Activated CD4-positive, alpha-beta T cell treated with anti-CD3 and anti-CD28 coated beads, Interleukin-2, Interleukin-6, amounts not matched to agents 100 ng/mL and 50 ng/mL, durations not matched to agents 16 hours and 8 hours (primary cell): Measurements from ENCODE around the gene ZNF775.
"Not testable (repeated sequence)": the region's sequence is repeated elsewhere in the genome, so short reads cannot be mapped to it uniquely, and the experiment has no call there.

Experiments used
- DNase-seq: peaks from one replicate; pipeline ENCODE4 v3.0.0-alpha.2; 2020

ZNF775 gene

GRCh38 chr7:150383710-150384397 lies 4.7 kb downstream of the ZNF775 start:
- no peak for DNase-seq

DNA sequence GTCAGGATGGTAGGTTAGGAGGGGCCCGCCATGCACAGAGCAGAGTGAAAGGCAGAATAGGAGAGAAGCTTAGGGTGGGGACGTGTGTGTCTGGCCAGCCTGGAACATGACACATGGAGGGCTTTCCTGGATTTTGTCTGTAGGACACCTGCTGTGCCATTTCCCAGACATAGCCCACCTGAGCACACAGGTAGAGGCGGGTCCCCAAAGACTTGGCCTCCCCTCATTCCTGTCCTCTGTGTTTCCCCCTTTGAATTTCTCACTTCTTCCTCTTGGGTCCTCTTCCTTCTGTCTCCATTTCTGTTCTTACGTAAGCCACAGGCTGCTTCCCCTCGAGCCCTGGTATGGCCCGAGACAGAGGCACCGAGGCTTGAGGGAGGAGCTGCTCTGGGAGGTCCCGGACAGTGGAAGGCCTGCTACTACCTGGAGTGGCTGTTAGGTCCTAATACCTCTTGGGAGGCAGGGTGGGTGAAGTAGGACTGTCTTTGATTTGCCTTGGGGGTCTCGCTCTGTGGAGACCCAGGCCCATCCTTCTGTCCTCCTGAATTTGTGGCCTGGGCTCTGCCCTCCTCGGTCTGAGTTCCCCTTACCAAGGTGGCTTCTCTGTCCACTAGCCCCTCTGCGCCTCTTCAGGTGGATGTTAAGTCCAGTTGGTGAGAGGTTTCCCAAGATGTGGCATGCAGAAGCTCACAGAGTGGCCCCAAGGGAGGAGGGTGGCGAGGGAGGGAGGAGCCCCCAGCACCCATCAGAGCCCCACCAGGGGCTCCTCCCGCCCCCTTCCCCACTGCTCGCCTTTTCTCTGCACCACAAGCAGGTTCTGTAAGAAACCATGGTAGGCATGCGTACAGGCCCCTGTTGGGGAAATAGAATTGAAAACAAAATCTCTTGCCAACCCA lies 5.5 kb downstream of the ZNF775 start:
- DNase-seq = no peak

GRCh38 chr7:150385302-150385723 lies 6.2 kb downstream of the ZNF775 start:
- DNase-seq = no peak

DNA sequence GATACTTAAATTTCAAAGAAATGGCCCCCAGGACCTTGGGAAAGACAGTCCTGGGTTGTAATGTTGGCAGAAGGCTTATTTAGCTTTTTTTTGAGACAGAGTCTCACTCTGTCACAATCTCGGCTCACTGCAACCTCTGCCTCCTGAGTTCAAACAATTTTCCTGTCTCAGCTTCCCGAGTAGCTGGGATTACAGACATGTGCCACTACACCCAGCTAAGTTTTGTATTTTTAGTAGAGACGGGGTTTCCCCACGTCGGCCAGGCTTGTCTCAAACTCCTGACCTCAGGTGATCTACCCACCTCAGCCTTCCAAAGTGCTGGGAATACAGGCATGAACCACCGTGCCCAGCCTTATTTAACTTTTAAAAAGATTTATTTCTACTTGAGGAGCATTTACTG lies 6.8 kb downstream of the ZNF775 start:
- DNase-seq = not testable (repeated sequence)

GRCh38 chr7:150388306-150388705 lies 9.2 kb downstream of the ZNF775 start:
- DNase-seq = no peak

DNA sequence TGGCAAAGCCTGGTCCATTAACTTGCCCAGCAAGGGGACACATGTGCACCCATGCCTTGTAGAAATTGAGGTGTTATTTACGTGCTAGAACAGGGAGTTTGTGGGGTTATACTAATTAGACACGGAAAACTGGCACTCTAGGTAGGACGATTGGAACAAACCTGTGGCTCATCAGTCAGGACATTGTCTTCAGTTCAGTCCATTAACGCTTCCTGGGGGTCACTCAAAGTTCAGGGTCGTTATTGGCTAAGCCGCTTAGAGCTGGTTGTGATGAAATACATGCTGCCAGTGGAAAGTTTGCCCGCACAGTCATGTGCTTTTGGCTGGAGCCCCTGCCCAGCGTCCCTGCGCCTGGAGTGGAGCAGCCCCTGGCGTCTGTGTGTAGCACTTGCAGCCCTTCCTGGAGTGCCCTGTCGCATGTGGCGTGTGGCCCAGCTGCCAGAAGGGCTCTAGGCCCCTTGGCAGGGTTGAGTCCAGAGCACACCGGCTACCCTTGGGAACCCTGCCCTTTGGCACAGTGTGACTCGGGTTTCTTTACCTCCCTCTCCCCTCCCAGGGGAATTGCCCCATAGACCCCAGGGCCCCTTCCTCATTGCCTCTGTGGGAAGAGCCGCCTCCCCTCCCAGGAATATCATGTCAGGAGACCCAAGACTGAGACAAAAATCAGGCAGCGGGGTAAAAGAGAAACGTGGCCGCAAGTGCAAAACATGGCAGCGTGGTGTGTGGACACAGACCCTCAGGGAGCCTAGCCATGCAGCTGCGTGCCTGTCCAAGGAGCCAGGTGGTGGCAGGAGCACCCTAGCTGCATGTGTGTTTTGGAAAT lies 9.8 kb downstream of the ZNF775 start:
- no peak for DNase-seq

DNA sequence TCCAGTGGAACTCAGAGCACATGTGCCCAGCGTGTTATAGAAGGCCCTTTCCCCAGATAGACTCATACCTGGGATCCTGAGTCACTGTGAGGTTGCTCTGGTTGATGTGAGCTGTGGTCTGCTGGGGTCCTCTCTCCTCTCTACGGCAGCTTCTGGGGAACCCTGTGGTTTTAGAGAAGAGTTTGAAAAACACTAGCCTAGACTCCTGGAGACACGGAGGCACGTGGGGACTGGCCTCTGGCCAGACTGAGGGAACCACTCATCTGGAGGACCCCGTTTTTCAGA lies 10.3 kb downstream of the ZNF775 start:
- DNase-seq = no peak

DNA sequence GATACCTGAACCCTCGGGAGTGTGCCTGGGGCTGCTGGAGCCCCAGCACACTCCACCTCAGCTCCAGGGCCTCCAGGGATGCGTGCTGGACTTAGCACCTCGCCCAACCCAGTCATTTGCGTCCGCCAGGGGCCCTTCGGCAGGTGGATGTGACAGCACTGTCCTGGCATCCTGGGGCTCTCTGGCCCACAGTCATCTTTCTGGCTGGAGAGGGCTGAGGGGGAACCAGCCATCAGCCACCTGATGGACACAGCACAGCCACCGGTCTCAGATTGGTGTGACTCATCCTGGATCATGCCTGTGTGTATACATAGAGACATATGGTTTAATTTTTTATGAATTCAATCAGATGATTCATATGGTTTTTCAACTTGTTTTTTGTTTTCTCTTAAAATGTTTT lies 11.1 kb downstream of the ZNF775 start:
- no peak for DNase-seq

DNA sequence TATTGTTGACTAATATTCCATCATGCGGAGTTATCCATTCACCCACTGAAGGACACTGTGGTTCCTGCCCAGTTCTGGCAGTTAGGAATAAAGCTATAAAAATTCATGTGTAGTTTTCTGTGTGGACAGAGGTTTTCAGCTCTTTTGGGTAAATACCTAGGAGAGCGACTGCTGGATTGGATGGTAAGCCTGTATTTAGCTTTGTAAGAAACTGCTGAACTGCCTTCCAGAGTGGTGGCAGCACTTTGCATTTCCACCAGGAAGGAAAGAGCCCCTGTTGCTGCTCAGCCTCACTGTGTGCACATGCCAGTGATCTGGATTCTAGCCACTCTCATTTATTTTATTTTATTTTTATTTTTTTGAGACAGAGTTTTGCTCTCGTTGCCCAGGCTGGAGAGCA lies 14.2 kb downstream of the ZNF775 start:
- no peak for DNase-seq

GRCh38 chr7:150396426-150396825 lies 17.3 kb downstream of the ZNF775 start:
- no peak for DNase-seq

DNA sequence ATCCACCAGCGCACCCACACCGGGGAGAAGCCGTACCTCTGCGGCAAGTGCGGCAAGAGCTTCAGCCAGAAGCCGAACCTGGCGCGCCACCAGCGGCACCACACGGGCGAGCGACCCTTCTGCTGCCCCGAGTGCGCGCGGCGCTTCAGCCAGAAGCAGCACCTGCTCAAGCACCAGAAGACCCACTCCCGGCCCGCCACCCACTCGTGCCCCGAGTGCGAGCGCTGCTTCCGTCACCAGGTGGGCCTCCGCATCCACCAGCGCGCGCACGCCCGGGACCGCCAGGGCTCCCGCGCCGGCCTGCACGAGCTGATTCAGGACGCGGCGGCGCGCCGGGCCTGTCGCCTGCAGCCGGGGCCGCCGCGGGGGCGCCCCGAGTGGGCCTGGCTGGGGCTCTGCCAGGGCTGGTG lies 17.7 kb downstream of the ZNF775 start:
- no peak for DNase-seq

- DNase-seq = no peak
Observed at GRCh38 chr7:150397346-150398107, 18.4 kb downstream of the ZNF775 start.

GRCh38 chr7:150398108-150398964 lies 19.2 kb downstream of the ZNF775 start:
- no peak for DNase-seq

GRCh38 chr7:150398965-150399320 lies 19.8 kb downstream of the ZNF775 start:
- DNase-seq = no peak

DNA sequence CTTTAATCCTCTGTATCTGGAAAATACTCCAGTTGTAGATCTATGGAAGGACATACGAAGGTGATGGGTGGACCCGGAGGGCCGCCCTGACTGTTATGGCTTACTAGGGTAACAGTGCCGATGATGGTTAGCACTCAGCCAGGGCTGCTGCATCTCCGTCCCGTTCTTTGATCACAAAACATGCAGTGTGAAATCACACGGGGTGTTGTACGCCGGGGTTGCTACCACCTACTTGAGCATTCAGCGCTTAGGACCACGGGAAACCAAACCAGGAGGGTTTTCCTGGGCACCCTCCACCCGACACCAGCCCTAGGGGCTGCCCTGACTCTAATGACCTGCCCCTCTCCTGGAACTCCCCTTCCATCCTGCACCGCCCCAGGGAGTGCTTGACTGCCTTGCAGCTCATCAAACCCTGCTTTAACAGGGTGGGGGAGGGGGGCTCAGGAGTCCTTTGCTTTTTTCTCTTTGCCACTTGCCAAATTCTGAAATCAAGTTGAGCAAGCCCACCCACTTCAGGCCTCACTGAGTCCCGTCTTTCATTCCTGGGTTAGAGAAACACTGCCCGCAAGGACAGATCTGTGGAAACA lies 20.4 kb downstream of the ZNF775 start:
- DNase-seq = no peak

DNA sequence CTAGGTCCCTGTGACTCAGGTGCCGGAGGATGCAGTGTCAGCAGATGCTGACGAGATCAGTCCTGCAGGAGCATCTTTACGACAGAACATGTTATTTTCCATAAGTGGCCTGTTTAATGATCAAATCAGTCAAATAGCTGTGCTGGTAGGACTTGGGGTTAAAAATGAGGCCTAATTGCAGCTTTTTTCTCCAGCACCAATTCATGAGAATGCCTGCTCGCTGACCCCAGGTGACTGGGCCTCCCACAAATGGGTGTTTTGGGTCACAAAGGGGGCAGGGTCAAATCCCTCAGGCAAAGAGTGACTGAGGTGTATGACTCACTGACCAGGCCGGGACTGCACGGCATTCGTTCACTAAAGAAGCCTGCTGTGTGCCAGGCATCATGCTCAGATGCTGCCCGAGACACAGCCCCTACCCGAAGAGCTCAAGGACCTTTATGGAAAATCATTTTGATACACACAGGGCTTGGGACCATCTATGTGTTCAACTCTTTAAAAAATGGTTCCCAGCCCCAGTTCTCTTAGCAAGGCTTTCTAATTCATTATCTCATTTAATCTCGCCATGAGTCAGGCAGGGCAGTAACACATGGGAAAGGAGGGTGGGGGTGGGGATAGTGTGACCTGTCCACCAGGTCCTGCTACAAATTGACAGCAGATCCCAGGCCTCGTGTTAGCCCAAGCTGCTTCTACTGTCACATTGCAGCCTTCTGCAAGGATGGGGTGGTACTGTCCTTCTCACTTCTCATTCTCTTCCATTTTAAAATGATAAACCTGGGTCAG lies 21.1 kb downstream of the ZNF775 start:
- no peak for DNase-seq

- no peak for DNase-seq
Observed at GRCh38 chr7:150400788-150401423, 21.8 kb downstream of the ZNF775 start.

- no peak for DNase-seq
Observed at GRCh38 chr7:150401424-150401790, 22.3 kb downstream of the ZNF775 start.

- no peak for DNase-seq
Observed at GRCh38 chr7:150401861-150402631, 22.9 kb downstream of the ZNF775 start.
